Amniotic epithelial cell (primary cell): ENCODE results near the gene C1RL.
A peak's percentile ranks its signal among the peaks of the same experiment; 100 is the strongest.

Source experiments
- DNase-seq: peaks from one replicate; pipeline ENCODE4 v3.0.0-alpha.2; 2010; ENCODE audit warnings: low read depth

Gene C1RL

GRCh38 chr12:7092229-7092985 lies 16.6 kb downstream of the C1RL start, which contains the start of gene C1R:
Gene C1R (minus strand): TSS chr12:7092445. CDS start chr12:7092388, 57 bp downstream.
- peak; percentile 88 for DNase-seq

- no peak for DNase-seq
Measured at GRCh38 chr12:7091660-7092228, 17.3 kb downstream of the C1RL start.

GRCh38 chr12:7091171-7091570 lies 17.8 kb downstream of the C1RL start:
- DNase-seq = no peak

GRCh38 chr12:7090222-7090998 lies 18.6 kb downstream of the C1RL start:
- DNase-seq = no peak

GRCh38 chr12:7089196-7089871 lies 19.7 kb downstream of the C1RL start:
- DNase-seq = no peak

- DNase-seq = no peak
Measured at GRCh38 chr12:7083125-7083524, 25.9 kb downstream of the C1RL start.

- DNase-seq = no peak
Measured at GRCh38 chr12:7081037-7081436, 28.0 kb downstream of the C1RL start.

GRCh38 chr12:7079826-7080125 lies 29.2 kb downstream of the C1RL start:
- DNase-seq = peak; percentile 75

GRCh38 chr12:7078163-7078562 lies 30.9 kb downstream of the C1RL start:
- DNase-seq = no peak

GRCh38 chr12:7076493-7076892 lies 32.5 kb downstream of the C1RL start:
- no peak for DNase-seq

GRCh38 chr12:7075939-7076338 lies 33.1 kb downstream of the C1RL start:
- peak; percentile 84 for DNase-seq

- no peak for DNase-seq
Measured at GRCh38 chr12:7075518-7075917, 33.5 kb downstream of the C1RL start.

GRCh38 chr12:7073946-7074345 lies 35.1 kb downstream of the C1RL start:
- DNase-seq = no peak

GRCh38 chr12:7072554-7072953 lies 36.5 kb downstream of the C1RL start:
- no peak for DNase-seq

GRCh38 chr12:7072035-7072434 lies 37.0 kb downstream of the C1RL start:
- no peak for DNase-seq

- DNase-seq = no peak
Measured at GRCh38 chr12:7069386-7069785, 39.6 kb downstream of the C1RL start.

- no peak for DNase-seq
Measured at GRCh38 chr12:7068994-7069346, 40.0 kb downstream of the C1RL start.

GRCh38 chr12:7068240-7068993 lies 40.6 kb downstream of the C1RL start:
- peak; percentile 68 for DNase-seq

- DNase-seq = no peak
Measured at GRCh38 chr12:7067096-7067495, 41.9 kb downstream of the C1RL start.

- DNase-seq = no peak
Measured at GRCh38 chr12:7066596-7066995, 42.4 kb downstream of the C1RL start.

GRCh38 chr12:7065073-7065623 lies 43.9 kb downstream of the C1RL start:
- peak; percentile 38 for DNase-seq

- DNase-seq = no peak
Measured at GRCh38 chr12:7064516-7064915, 44.5 kb downstream of the C1RL start.
